Large intestine (tissue), 12 donors: Measurements from ENCODE around the gene ADAMTS10. TPM values are rescaled to one million over a fixed set of nuclear protein-coding genes. Genes with fewer than 3 reads are reported as not detected.

Experiments
- DNase-seq, 2 donors: peaks; one replicate each; pipeline versions ENCODE4 v3.0.0 to v3.0.0-alpha.2; 2013
- H3K27ac ChIP-seq: one replicate; pipeline ENCODE4 v1.5.1; 2013; ENCODE audit warnings: low read length
- H3K27me3 ChIP-seq: 2 replicates; pipeline ENCODE4 v1.6.1; 2013; ENCODE audit warnings: low read length; ENCODE audit not compliant: control insufficient read depth, insufficient read depth
- H3K36me3 ChIP-seq: 2 replicates; pipeline ENCODE4 v1.6.1; 2013; ENCODE audit warnings: low read length; ENCODE audit not compliant: control insufficient read depth, insufficient read depth
- H3K4me1 ChIP-seq: one replicate; pipeline ENCODE4 v1.6.1; 2013; ENCODE audit warnings: low read length; ENCODE audit not compliant: control insufficient read depth, insufficient read depth
- H3K4me3 ChIP-seq: one replicate; pipeline ENCODE4 v1.5.1; 2013; ENCODE audit warnings: low read length
- H3K9me3 ChIP-seq: one replicate; pipeline ENCODE4 v1.6.1; 2013; ENCODE audit warnings: mild to moderate bottlenecking, low read depth, low read length, moderate library complexity; ENCODE audit not compliant: control insufficient read depth
- WGBS: methylation state at CpG from one replicate; pipeline ENCODE4 v1.1.5; 2013; ENCODE audit warnings: low lambda C conversion rate; ENCODE audit not compliant: insufficient coverage; 5-methylcytosine and 5-hydroxymethylcytosine counted together
- long read RNA-seq, 11 donors: transcript quantifications; one replicate each; lab custom pipeline, GENCODE V29; 2026
- polyA plus RNA-seq: library from polyadenylated mRNA; unstranded; fragments of 120-200 nt; gene quantifications from one replicate; pipeline ENCODE4 v1.2.1, GENCODE V29; 2013

Gene ADAMTS10
- polyA plus RNA-seq, result 17.3 TPM
- long read RNA-seq, donor 1, result 0 reads
- long read RNA-seq, donor 2, result 0 reads
- long read RNA-seq, donor 3, result 0 reads
- long read RNA-seq, donor 4, result 0 reads
- long read RNA-seq, donor 5, partial matches to known transcripts, result 0 of 1 reads
- long read RNA-seq, donor 5, other reads (novel, unspliced or antisense), result 0 of 1 reads
- long read RNA-seq, donor 6, result 0 reads
- long read RNA-seq, donor 7, result 0 reads
- long read RNA-seq, donor 8, result 0 reads
- long read RNA-seq, donor 9, result 0 reads
- long read RNA-seq, donor 10, partial matches to known transcripts, result 0 of 1 reads
- long read RNA-seq, donor 10, other reads (novel, unspliced or antisense), result 0 of 1 reads
- long read RNA-seq, donor 11, result 0 reads

GRCh38 chr19:8610041-8610935 lies at the start of gene ADAMTS10:
Gene ADAMTS10, minus strand, starts transcription at chr19:8610715. Its CDS starts 5,005 bp downstream, at chr19:8605710.
- H3K36me3 ChIP-seq, result no peaks in the 10 kb centered on the region
- peaks cover 4% of the 10 kb centered on the region for H3K9me3 ChIP-seq
- WGBS, result no CpG with 5 or more reads among the region's 74 CpGs
- peak within 1 kb of the TSS; percentile 49 for H3K27ac ChIP-seq
- peaks cover 2% of the 10 kb centered on the region for H3K4me1 ChIP-seq
- peak in 1 of 2 donors; percentile 50 for DNase-seq
- peak within 1 kb of the TSS; percentile 57 for H3K4me3 ChIP-seq
- H3K27me3 ChIP-seq, result peaks cover 17% of the 10 kb centered on the region

- no peak for DNase-seq
These were observed 49.4 kb upstream of the ADAMTS10 start for GRCh38 chr19:8659905-8660304.

GRCh38 chr19:8657869-8658268 lies 47.4 kb upstream of the ADAMTS10 start:
- H3K27ac ChIP-seq, result no peak overlapping the region
- DNase-seq, result no peak
- H3K36me3 ChIP-seq, result no peaks in the 10 kb centered on the region
- no CpG with 5 or more reads among the region's 5 CpGs for WGBS
- H3K27me3 ChIP-seq, result no peaks in the 10 kb centered on the region
- no peaks in the 10 kb centered on the region for H3K4me1 ChIP-seq
- H3K4me3 ChIP-seq, result no peak overlapping the region
- no peaks in the 10 kb centered on the region for H3K9me3 ChIP-seq

More at GRCh38 chr19:8659905-8660304, 49.4 kb upstream of the ADAMTS10 start:
- no CpG with 5 or more reads among the region's 7 CpGs for WGBS
- H3K9me3 ChIP-seq, result no peaks in the 10 kb centered on the region
- H3K4me1 ChIP-seq, result no peaks in the 10 kb centered on the region
- H3K27ac ChIP-seq, result no peak overlapping the region
- H3K27me3 ChIP-seq, result no peaks in the 10 kb centered on the region
- H3K4me3 ChIP-seq, result no peak overlapping the region
- H3K36me3 ChIP-seq, result no peaks in the 10 kb centered on the region

- no peak for DNase-seq
- Histone ChIP-seq H3K27ac (no peak overlapping the region), H3K9me3 (no peaks in the 10 kb centered on the region), H3K4me1 (no peaks in the 10 kb centered on the region), H3K4me3 (no peak overlapping the region), H3K27me3 (no peaks in the 10 kb centered on the region), H3K36me3 (no peaks in the 10 kb centered on the region)
- 60% methylated on average over 1 of the region's 12 CpGs for WGBS
These were observed 44.8 kb upstream of the ADAMTS10 start for GRCh38 chr19:8655340-8655709.

- WGBS, result no CpG with 5 or more reads among the region's 15 CpGs
- H3K4me3 ChIP-seq, result no peak overlapping the region
- no peaks in the 10 kb centered on the region for H3K36me3 ChIP-seq
- peak; percentile 12 to 32 for DNase-seq
- no peak overlapping the region for H3K27ac ChIP-seq
- no peaks in the 10 kb centered on the region for H3K4me1 ChIP-seq
- no peaks in the 10 kb centered on the region for H3K9me3 ChIP-seq
- no peaks in the 10 kb centered on the region for H3K27me3 ChIP-seq
These were observed 44.2 kb upstream of the ADAMTS10 start for GRCh38 chr19:8654591-8655339.

GRCh38 chr19:8648240-8648639 lies 37.7 kb upstream of the ADAMTS10 start:
- Histone ChIP-seq H3K27me3 (no peaks in the 10 kb centered on the region), H3K9me3 (no peaks in the 10 kb centered on the region), H3K4me3 (no peak overlapping the region), H3K4me1 (no peaks in the 10 kb centered on the region), H3K36me3 (no peaks in the 10 kb centered on the region), H3K27ac (no peak overlapping the region)
- DNase-seq, result no peak
- WGBS, result no CpG with 5 or more reads among the region's 6 CpGs

GRCh38 chr19:8643860-8644653 lies 33.5 kb upstream of the ADAMTS10 start:
- Histone ChIP-seq H3K4me1 (peaks cover 9% of the 10 kb centered on the region), H3K4me3 (no peak overlapping the region), H3K36me3 (no peaks in the 10 kb centered on the region), H3K27ac (no peak overlapping the region), H3K27me3 (no peaks in the 10 kb centered on the region), H3K9me3 (no peaks in the 10 kb centered on the region)
- no peak for DNase-seq
- 89% methylated on average over 1 of the region's 7 CpGs for WGBS

GRCh38 chr19:8642561-8642960 lies 32.0 kb upstream of the ADAMTS10 start:
- Histone ChIP-seq H3K4me3 (no peak overlapping the region), H3K27me3 (no peaks in the 10 kb centered on the region), H3K4me1 (peaks cover 9% of the 10 kb centered on the region), H3K27ac (no peak overlapping the region), H3K9me3 (no peaks in the 10 kb centered on the region), H3K36me3 (no peaks in the 10 kb centered on the region)
- WGBS, result 40% methylated on average over 1 of the region's 5 CpGs
- DNase-seq, result no peak

- peaks cover 9% of the 10 kb centered on the region for H3K4me1 ChIP-seq
- 18% methylated on average over 2 of the region's 4 CpGs for WGBS
- H3K27me3 ChIP-seq, result no peaks in the 10 kb centered on the region
- H3K27ac ChIP-seq, result no peak overlapping the region
- DNase-seq, result peak in 1 of 2 donors; percentile 7
- no peaks in the 10 kb centered on the region for H3K36me3 ChIP-seq
- no peak overlapping the region for H3K4me3 ChIP-seq
- H3K9me3 ChIP-seq, result no peaks in the 10 kb centered on the region
These were observed 31.5 kb upstream of the ADAMTS10 start for GRCh38 chr19:8641908-8642547.
